GM19397 (cell line): ENCODE data around the gene EXD1.
"Not testable (repeated sequence)": the region's sequence is repeated elsewhere in the genome, so short reads cannot be mapped to it uniquely, and the experiment has no call there.

Experiments used
- ATAC-seq: cut with Tn5 transposase; IDR thresholded peaks from one replicate; pipeline ENCODE4 v1.9.1; 2021; ENCODE audit warnings: mild to moderate bottlenecking, moderate library complexity; ENCODE audit not compliant: unreplicated experiment

EXD1 gene

GRCh38 chr15:41151451-41152005 lies 79.0 kb downstream of the EXD1 start:
- ATAC-seq = no peak

GRCh38 chr15:41150279-41150678 lies 80.3 kb downstream of the EXD1 start:
- ATAC-seq = no peak

- ATAC-seq = no peak
These were observed 82.5 kb downstream of the EXD1 start for GRCh38 chr15:41148065-41148464.

GRCh38 chr15:41139619-41140018 lies 90.9 kb downstream of the EXD1 start:
- ATAC-seq = no peak

- ATAC-seq = not testable (repeated sequence)
These were observed 91.4 kb downstream of the EXD1 start for GRCh38 chr15:41139112-41139511.

- ATAC-seq = not testable (repeated sequence)
These were observed 95.0 kb downstream of the EXD1 start for GRCh38 chr15:41135580-41135979.

- ATAC-seq = no peak
These were observed 97.1 kb downstream of the EXD1 start for GRCh38 chr15:41133454-41133853.
